ENCODE measurements around the gene CORO2B.

- TF ChIP-seq POLR2AphosphoS5 (IDR thresholded peaks at IDR 0.05): no peak
- TF ChIP-seq CTCF (IDR thresholded peaks at IDR 0.05): no peak
- TF ChIP-seq POLR2A (IDR thresholded peaks at IDR 0.05): no peak
- TF ChIP-seq EP300 (IDR thresholded peaks at IDR 0.05): no peak
Measured at GRCh38 chr15:68672781-68673205, 94.0 kb downstream of the CORO2B start.
